ENCODE data around the gene CRB2.

Gene CRB2

GRCh38 chr9:123378956-123379660 is 23.1 kb downstream of the CRB2 start:
- ChIA-PET CTCF (no interaction called here), POLR2A (no interaction called here)
- no peak for DNase-seq (ENCODE audit: extremely low spot score)
- TF ChIP-seq SP1 (IDR thresholded peaks at IDR 0.05): no peak
- no peak for TF ChIP-seq FOXK2 (IDR thresholded peaks at IDR 0.05)
- TF ChIP-seq NFRKB (IDR thresholded peaks at IDR 0.05): no peak
- TF ChIP-seq BHLHE40 (IDR thresholded peaks at IDR 0.05; ENCODE audit: borderline replicate concordance): no peak
- TF ChIP-seq FOXM1 (IDR thresholded peaks at IDR 0.05; ENCODE audit: borderline replicate concordance): no peak
- no peak for TF ChIP-seq ARNT (IDR thresholded peaks at IDR 0.05)
- TF ChIP-seq PKNOX1 (IDR thresholded peaks at IDR 0.05): no peak
- no peak for TF ChIP-seq FOXA1 (IDR thresholded peaks at IDR 0.05)
- TF ChIP-seq ELF4 (IDR thresholded peaks at IDR 0.05): no peak
- TF ChIP-seq L3MBTL2 (conservative IDR thresholded peaks at IDR 0.05): no peak
- no peak for TF ChIP-seq ZNF384 (IDR thresholded peaks at IDR 0.05)
- TF ChIP-seq CTBP1 (IDR thresholded peaks at IDR 0.05; ENCODE audit: borderline replicate concordance): no peak
- no peak for TF ChIP-seq SUZ12 (IDR thresholded peaks at IDR 0.05)
- no peak for TF ChIP-seq LEF1 (IDR thresholded peaks at IDR 0.05; ENCODE audit: borderline replicate concordance)

GRCh38 chr9:123380852-123381705 is 25.1 kb downstream of the CRB2 start:
- DNase-seq (ENCODE audit: extremely low spot score): no peak
- POLR2A ChIA-PET: no interaction called here
- CTCF ChIA-PET: no interaction called here
- TF ChIP-seq NFRKB (IDR thresholded peaks at IDR 0.05) (no peak), L3MBTL2 (conservative IDR thresholded peaks at IDR 0.05) (no peak), ARNT (IDR thresholded peaks at IDR 0.05) (no peak), FOXK2 (IDR thresholded peaks at IDR 0.05) (no peak), HDGF (IDR thresholded peaks at IDR 0.05; ENCODE audit: borderline replicate concordance) (no peak), LEF1 (IDR thresholded peaks at IDR 0.05; ENCODE audit: borderline replicate concordance) (no peak), CTBP1 (IDR thresholded peaks at IDR 0.05; ENCODE audit: borderline replicate concordance) (no peak), FOXA1 (IDR thresholded peaks at IDR 0.05) (no peak), BHLHE40 (IDR thresholded peaks at IDR 0.05; ENCODE audit: borderline replicate concordance) (no peak), ZNF384 (IDR thresholded peaks at IDR 0.05) (no peak), ELF4 (IDR thresholded peaks at IDR 0.05) (no peak), PKNOX1 (IDR thresholded peaks at IDR 0.05) (no peak), SP1 (IDR thresholded peaks at IDR 0.05) (no peak), TARDBP (IDR thresholded peaks at IDR 0.05) (no peak), FOXM1 (IDR thresholded peaks at IDR 0.05; ENCODE audit: borderline replicate concordance) (no peak), SUZ12 (IDR thresholded peaks at IDR 0.05) (no peak)

- TF ChIP-seq FOXK2 (IDR thresholded peaks at IDR 0.05) (no peak), NFRKB (IDR thresholded peaks at IDR 0.05) (no peak)
- DNase-seq (ENCODE audit: extremely low spot score): no peak
- ChIA-PET POLR2A (no interaction called here), CTCF (interaction anchor here (0.9 kb wide), 1 partner anchor 28 kb away, joined by 5 read pairs; no protein-coding TSS in a partner anchor)
Measured at GRCh38 chr9:123382653-123383511, 26.9 kb downstream of the CRB2 start.

GRCh38 chr9:123383512-123384170 is 27.6 kb downstream of the CRB2 start:
- no peak for DNase-seq (ENCODE audit: extremely low spot score)
- ChIA-PET POLR2A (no interaction called here), CTCF (interaction anchor here (2.7 kb wide), 1 partner anchor 28 kb away, joined by 20 read pairs; the partner anchor contains the start of gene CRB2)
- no peak for TF ChIP-seq ARNT (IDR thresholded peaks at IDR 0.05)
- TF ChIP-seq FOXK2 (IDR thresholded peaks at IDR 0.05): no peak
- no peak for TF ChIP-seq SP1 (IDR thresholded peaks at IDR 0.05)
- TF ChIP-seq CTBP1 (IDR thresholded peaks at IDR 0.05; ENCODE audit: borderline replicate concordance): no peak
- no peak for TF ChIP-seq FOXA1 (IDR thresholded peaks at IDR 0.05)
- TF ChIP-seq FOXM1 (IDR thresholded peaks at IDR 0.05; ENCODE audit: borderline replicate concordance): no peak
- TF ChIP-seq ZNF384 (IDR thresholded peaks at IDR 0.05): no peak
- no peak for TF ChIP-seq TARDBP (IDR thresholded peaks at IDR 0.05)
- TF ChIP-seq SUZ12 (IDR thresholded peaks at IDR 0.05): no peak
- no peak for TF ChIP-seq HDGF (IDR thresholded peaks at IDR 0.05; ENCODE audit: borderline replicate concordance)
- TF ChIP-seq PKNOX1 (IDR thresholded peaks at IDR 0.05): no peak

- no peak for TF ChIP-seq LEF1 (IDR thresholded peaks at IDR 0.05; ENCODE audit: borderline replicate concordance)
- TF ChIP-seq FOXA1 (IDR thresholded peaks at IDR 0.05): no peak
- TF ChIP-seq PKNOX1 (IDR thresholded peaks at IDR 0.05): no peak
- CTCF ChIA-PET: interaction anchor here (1.3 kb wide), 1 partner anchor 32 kb away, joined by 4 read pairs; no protein-coding TSS in a partner anchor
- POLR2A ChIA-PET: no interaction called here
- no peak for DNase-seq (ENCODE audit: extremely low spot score)
Measured at GRCh38 chr9:123387686-123388085, 31.7 kb downstream of the CRB2 start.
